SKM-1 treated with dmso at 0.1 percent for 144 hours (cell line): Measurements from ENCODE around the gene GALNT2.

Experiments used
- DNase-seq: peaks from one replicate; lab custom pipeline; 2025; ENCODE audit not compliant: unreplicated experiment; lab: John Stamatoyannopoulos, UW

GALNT2 gene

GRCh38 chr1:230287674-230288315 is 220.8 kb downstream of the GALNT2 start:
- DNase-seq: no peak

GRCh38 chr1:230288641-230289349 is 221.8 kb downstream of the GALNT2 start:
- DNase-seq: no peak

GRCh38 chr1:230289350-230289644 is 222.3 kb downstream of the GALNT2 start:
- DNase-seq: no peak

GRCh38 chr1:230291731-230292620 is 224.9 kb downstream of the GALNT2 start:
- DNase-seq: no peak

- DNase-seq: no peak
Observed at GRCh38 chr1:230292689-230293389, 225.8 kb downstream of the GALNT2 start.

GRCh38 chr1:230293390-230293700 is 226.3 kb downstream of the GALNT2 start:
- no peak for DNase-seq

GRCh38 chr1:230295367-230295766 is 228.3 kb downstream of the GALNT2 start:
- no peak for DNase-seq

GRCh38 chr1:230299191-230300006 is 232.4 kb downstream of the GALNT2 start:
- no peak for DNase-seq

- no peak for DNase-seq
Observed at GRCh38 chr1:230300322-230301301, 233.6 kb downstream of the GALNT2 start.

GRCh38 chr1:230301322-230301721 is 234.3 kb downstream of the GALNT2 start:
- no peak for DNase-seq

- no peak for DNase-seq
Observed at GRCh38 chr1:230301822-230302221, 234.8 kb downstream of the GALNT2 start.

GRCh38 chr1:230303069-230303468 is 236.0 kb downstream of the GALNT2 start:
- no peak for DNase-seq

GRCh38 chr1:230303822-230304221 is 236.8 kb downstream of the GALNT2 start:
- no peak for DNase-seq

- DNase-seq: no peak
Observed at GRCh38 chr1:230306169-230306568, 239.1 kb downstream of the GALNT2 start.

GRCh38 chr1:230307213-230307612 is 240.2 kb downstream of the GALNT2 start:
- no peak for DNase-seq

- no peak for DNase-seq
Observed at GRCh38 chr1:230308039-230308438, 241.0 kb downstream of the GALNT2 start.

GRCh38 chr1:230308821-230309220 is 241.8 kb downstream of the GALNT2 start:
- DNase-seq: no peak

- DNase-seq: no peak
Observed at GRCh38 chr1:230309646-230310177, 242.7 kb downstream of the GALNT2 start.
